A549 (cell line): ENCODE results near the gene CPEB4.

Experiments used
- BCL3 ChIP-seq: fragments of >200 bp; sonication (Bioruptor Twin); formaldehyde crosslinking; IDR thresholded peaks from 3 replicates; pipeline ENCODE4 v1.6.1; 2016
- CTCF ChIP-seq: fragments of >200 bp; sonication (Bioruptor Twin); formaldehyde crosslinking; IDR thresholded peaks from 3 replicates; pipeline ENCODE4 v1.5.1; 2016
- EP300 ChIP-seq, 2 experiments: fragments of >200 bp; sonication (Bioruptor Twin); formaldehyde crosslinking; IDR thresholded peaks; 2 replicates in 1 of 2; 3 replicates in 1 of 2; pipeline ENCODE4 v1.6.1; 2016 to 2017
- JUNB ChIP-seq: fragments of >200 bp; sonication (Bioruptor Twin); formaldehyde crosslinking; IDR thresholded peaks from 2 replicates; pipeline ENCODE4 v1.6.1; 2016
- KDM5A ChIP-seq: fragments of 200-600 bp; sonication (generic); IDR thresholded peaks from 2 replicates; pipeline ENCODE4 v1.6.1; 2016; ENCODE audit warnings: antibody characterized with exemption, mild to moderate bottlenecking
- MAFK ChIP-seq: fragments of 450-650 bp; IDR thresholded peaks from 2 replicates; pipeline ENCODE4 v1.6.1; 2014; ENCODE audit not compliant: partially characterized antibody
- NPAS2 ChIP-seq: fragments of 250-450 bp; sonication (Bioruptor Pico); IDR thresholded peaks from 2 replicates; pipeline ENCODE4 v1.8.0; 2022; ENCODE audit warnings: mild to moderate bottlenecking, moderate library complexity, borderline replicate concordance
- POLR2AphosphoS2 ChIP-seq: conservative IDR thresholded peaks from 2 replicates; pipeline ENCODE4 v1.6.1; 2012; ENCODE audit warnings: low read length, improper control_type of control experiment, inconsistent platforms
- RAD21 ChIP-seq, 2 experiments: fragments of >200 bp in 1 of 2; sonication (Bioruptor Twin) in 1 of 2; formaldehyde crosslinking in 1 of 2; IDR thresholded peaks in 1 of 2; conservative IDR thresholded peaks in 1 of 2; 2 replicates in 1 of 2; 3 replicates in 1 of 2; pipeline ENCODE4 v1.6.1; 2012 to 2018; ENCODE audit warnings: inconsistent platforms in 1 of 2
- TF ChIP-seq, protein P1 (sequence below): fragments of 450-650 bp; IDR thresholded peaks from 2 replicates; pipeline ENCODE4 v1.6.1; 2014; ENCODE audit warnings: antibody characterized with exemption

DNA sequence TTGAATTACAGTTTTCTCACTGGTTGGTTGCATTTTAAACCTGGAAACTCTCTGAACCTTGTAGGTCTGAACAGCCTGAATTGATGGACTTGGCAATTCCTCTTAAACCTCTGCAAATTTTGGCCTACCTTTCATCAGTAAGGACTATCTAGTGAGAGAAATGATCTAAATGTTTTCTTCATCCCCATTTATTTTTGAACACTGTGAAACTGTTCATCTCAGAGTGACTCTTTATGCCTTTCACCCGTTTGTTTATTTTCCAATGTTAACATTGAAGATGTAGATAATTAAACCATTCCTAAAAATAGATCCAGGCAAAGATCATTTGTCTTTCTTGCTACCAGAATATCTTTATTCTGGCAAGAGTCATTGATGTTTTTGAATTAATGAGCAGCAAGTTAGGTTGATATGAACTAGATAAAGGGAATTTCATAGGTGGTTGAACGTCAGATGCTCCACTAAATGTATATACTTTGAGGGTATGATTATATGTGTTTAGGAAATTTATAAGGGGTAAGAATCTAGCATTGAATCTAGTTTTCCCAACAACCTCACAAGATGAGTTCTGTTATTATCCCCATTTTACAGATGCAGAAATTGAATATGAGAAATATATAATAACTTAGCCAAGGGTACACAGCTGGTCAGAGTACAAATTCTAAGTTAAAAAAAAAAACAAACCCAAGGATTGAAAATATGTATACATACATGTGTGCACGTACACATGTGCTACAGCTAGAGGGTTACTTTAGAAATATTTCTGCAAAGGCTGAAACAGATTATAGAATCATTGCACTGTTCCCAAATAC is 3.4 kb downstream of the CPEB4 start:
- TF ChIP-seq CTCF (no peak), BCL3 (no peak), JUNB (no peak), POLR2AphosphoS2 (no peak), EP300 (IDR thresholded peaks at IDR 0.05) (no peak), NPAS2 (CRISPR knock-in tag) (no peak), RAD21 (conservative IDR thresholded peaks at IDR 0.05 in 1 of 2, IDR thresholded peaks at IDR 0.05 in 1 of 2) (no peak), KDM5A (no peak), MAFK (no peak)
- TF ChIP-seq, protein P1, sequence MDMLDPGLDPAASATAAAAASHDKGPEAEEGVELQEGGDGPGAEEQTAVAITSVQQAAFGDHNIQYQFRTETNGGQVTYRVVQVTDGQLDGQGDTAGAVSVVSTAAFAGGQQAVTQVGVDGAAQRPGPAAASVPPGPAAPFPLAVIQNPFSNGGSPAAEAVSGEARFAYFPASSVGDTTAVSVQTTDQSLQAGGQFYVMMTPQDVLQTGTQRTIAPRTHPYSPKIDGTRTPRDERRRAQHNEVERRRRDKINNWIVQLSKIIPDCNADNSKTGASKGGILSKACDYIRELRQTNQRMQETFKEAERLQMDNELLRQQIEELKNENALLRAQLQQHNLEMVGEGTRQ: no peak
